CD4-positive, alpha-beta T cell treated with Interleukin-4 for 1 hour (primary cell): ENCODE results near the gene MPC1L.
"Not testable (repeated sequence)": the region's sequence is repeated elsewhere in the genome, so short reads cannot be mapped to it uniquely, and the experiment has no call there.

Source experiments
- DNase-seq, 2 donors: peaks; one replicate each; pipeline ENCODE4 v3.0.0-alpha.2; 2020 to 2022

MPC1L gene

GRCh38 chrX:40623139-40623536 is at the start of gene MPC1L:
Gene MPC1L, plus strand, starts transcription at chrX:40623428. Its CDS starts 138 bp downstream, at chrX:40623566.
- DNase-seq = no peak

GRCh38 chrX:40573763-40574162 is 49.5 kb upstream of the MPC1L start:
- DNase-seq = peak; percentile 33 to 50

- DNase-seq = not testable (repeated sequence)
Observed at GRCh38 chrX:40575411-40575810, 47.8 kb upstream of the MPC1L start.

- DNase-seq = no peak
Observed at GRCh38 chrX:40576291-40576690, 46.9 kb upstream of the MPC1L start.

DNA sequence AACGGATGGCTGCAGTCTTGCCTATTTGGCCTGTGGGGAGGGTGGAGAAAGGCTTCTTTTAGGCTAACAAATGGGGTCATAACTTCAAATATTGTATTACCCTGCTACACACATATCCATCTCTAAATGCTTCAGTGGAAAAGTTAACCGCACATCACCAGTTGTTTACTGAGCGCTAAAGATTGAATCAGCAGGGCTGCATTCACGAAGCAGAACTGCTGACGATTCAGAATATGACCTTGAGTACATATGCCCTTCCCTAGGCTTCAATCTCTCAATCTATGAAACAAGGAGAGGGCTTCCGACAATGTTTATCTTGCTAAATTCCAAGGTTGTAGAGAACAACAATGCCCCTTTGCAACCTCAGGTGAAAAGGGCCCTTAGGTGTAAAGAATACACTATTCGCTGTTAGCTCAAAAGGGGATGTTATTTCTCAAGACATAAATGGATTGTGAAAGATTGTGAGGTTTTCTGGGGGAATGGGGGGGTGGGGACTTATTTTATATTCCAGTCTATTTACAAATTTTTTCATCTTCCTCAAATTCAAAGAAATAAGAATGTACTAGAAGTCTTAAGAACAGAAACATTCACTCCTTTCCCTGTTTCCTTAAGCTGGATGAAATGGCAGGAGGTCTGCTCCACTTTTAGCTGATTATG is 45.1 kb upstream of the MPC1L start:
- DNase-seq = no peak

GRCh38 chrX:40579141-40579540 is 44.1 kb upstream of the MPC1L start:
- no peak for DNase-seq

DNA sequence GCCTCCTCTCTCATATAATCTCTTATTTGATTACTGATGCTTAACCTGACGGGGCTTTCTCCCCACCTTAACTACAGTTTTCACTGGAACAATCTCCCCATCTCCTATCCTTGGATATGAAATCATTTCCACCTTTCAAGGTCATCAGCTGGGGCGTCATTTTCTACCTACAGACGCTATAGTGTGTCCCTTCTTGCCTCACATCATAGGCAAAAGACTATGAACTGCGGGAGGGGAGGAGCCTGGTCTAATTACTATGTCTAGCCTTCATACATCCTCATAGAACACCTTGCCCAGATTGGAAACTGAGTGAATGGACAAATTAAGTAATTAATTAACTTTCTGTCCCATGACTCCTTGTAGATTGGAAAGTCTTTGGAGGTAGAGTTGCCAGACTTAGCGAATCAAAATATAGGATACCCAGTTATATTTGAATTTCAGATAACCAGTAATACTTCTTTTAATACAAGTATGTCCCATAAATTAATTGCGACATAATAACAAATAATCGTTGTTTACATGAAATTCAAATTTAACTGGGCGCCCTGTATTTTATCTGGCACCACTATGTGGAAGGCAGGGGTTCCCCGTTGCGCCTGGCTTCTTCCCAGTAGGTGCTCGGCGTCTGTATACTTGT is 43.2 kb upstream of the MPC1L start:
- peak in 1 of 2 donors; percentile 8 for DNase-seq

DNA sequence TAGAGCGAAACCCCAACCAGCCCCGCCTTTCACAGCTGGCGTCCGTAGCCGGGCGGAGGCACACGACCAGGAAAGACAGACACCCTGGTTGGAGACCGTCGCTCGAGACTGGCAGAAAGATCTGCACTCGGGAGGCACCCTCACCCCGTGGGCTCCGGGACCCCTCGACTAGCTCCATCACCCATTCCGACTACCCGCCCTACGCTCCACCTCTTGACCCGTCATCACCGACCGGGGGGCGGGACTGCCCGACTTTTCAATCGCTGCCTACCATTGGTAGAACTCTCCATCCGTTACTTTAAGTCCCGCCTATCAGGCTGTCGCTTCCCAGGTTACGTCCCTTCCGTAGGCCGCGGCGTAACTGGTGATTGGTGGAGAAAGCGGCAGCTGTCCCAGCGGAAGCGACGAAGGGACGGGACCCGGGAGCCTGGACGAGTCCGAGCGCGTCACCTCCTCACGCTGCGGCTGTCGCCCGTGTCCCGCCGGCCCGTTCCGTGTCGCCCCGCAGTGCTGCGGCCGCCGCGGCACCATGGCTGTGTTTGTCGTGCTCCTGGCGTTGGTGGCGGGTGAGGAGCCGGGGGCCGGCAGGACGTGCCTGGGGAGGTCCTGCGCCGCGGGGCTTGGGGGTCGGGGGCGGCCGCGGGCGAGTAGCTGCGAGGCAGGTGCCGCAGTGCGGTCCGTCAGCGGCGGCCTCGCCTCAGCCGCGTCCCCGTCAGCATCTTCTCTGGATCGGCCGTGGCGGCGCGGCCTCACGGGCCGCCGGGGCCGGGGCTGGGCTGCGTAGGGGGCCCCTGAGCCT is 42.5 kb upstream of the MPC1L start, which contains the start of gene ATP6AP2:
ATP6AP2 (plus strand) TSS at position 434 of the 799 bp plus-strand sequence; CDS start at position 530, 96 bp downstream.
- DNase-seq = peak; percentile 94

DNA sequence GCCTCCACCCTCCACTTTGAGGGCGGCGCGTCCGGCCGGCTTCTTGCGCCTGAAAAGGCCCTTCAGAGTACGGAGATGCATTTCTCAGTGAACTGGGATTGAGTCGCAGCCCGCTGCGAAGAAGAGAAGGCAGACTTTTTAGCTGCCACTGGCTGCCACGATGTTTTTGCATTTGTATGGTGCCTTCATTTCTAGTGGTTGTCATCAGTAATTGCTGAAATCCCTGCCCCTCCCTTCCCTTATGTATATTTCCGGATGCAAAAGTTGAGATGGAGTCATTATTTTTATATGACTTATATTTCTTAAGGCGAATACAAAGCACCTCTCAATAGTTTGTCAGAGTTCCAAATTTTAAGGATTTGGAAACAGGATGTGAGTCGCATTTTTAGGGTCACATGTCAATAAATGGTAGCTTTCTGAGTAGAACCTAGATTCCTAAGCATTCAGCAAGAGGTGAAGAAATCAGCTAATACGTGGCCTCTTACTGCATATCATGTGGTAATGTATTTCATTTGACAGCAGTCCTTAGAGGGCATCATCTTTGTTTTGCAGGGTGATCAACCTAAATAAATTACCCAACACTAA is 41.8 kb upstream of the MPC1L start:
- peak in 1 of 2 donors; percentile 35 for DNase-seq

DNA sequence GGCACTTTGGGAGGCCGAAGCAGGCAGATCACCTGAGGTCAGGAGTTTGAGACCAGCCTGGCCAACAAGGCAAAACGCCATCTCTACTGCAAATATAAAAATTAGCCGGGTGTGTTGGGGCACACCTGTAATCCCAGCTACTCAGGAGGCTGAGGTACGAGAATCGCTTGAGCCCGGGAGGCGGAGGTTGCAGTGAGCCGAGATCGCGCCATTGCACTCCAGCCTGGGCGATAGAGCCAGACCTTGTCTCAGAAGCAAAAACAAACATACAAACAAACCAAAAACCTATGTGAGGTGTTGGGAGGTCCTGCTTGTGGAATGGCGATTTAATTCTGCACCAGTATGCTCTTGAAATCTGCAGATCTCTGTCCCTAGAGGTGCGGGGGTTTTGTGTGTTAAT is 41.0 kb upstream of the MPC1L start:
- not testable (repeated sequence) for DNase-seq

GRCh38 chrX:40582811-40583210 is 40.4 kb upstream of the MPC1L start:
- DNase-seq = no peak

- not testable (repeated sequence) for DNase-seq
Observed at GRCh38 chrX:40587623-40588022, 35.6 kb upstream of the MPC1L start.

DNA sequence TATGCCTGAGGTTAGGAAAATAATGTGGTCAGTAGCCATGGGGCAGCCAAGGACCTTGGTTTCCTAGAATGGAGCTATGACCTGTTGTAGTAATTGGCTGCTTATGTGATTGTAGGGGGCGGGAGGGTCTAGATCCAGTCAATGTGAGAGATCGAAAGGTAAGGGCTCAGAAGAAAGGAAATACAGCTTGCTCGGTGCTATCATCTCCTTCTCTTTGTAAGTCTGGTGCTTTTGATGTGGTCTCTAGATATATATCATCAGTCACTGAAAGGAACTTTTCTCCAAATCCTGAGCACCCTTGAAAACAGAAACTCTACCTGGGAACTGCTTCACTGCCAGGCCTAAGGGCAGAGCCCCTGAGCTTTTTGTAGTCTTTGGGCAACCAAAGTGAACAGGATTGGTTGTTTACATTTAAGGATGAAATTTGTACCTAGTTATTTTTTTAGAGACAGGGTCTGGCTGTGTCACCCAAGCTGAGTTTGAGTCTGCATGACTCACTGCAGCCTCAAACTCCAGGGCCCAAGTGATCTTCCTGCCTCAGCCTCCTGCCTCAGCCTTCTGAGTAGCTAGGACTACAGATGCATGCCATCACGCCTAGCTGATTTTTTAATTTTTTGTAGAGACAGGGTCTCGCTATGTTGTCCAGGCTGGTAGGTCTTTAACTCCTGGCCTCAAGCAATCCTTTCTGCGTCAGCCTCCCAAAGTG is 33.5 kb upstream of the MPC1L start:
- DNase-seq = peak; percentile 18 to 53

- DNase-seq = no peak
Observed at GRCh38 chrX:40603446-40603845, 19.8 kb upstream of the MPC1L start.

DNA sequence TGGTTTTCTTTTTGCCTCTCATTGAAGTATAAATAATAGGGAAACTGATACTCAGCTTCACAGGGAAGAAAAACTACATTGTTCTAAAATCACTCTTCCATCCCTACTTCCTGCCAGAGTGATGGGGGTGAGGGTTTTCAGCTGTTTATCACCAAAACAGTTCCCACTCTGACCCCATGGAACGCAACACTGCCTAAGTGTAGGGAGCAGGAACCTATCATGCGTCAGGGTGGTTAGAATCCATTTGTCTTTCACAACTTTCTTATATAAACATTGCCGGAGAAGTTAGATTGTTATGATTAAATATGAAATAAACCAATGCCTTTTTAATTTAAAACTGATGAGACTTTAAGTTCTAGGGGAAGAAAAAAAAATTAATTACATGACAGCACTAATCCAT is 15.8 kb upstream of the MPC1L start:
- no peak for DNase-seq

GRCh38 chrX:40612511-40612910 is 10.7 kb upstream of the MPC1L start:
- DNase-seq = no peak

DNA sequence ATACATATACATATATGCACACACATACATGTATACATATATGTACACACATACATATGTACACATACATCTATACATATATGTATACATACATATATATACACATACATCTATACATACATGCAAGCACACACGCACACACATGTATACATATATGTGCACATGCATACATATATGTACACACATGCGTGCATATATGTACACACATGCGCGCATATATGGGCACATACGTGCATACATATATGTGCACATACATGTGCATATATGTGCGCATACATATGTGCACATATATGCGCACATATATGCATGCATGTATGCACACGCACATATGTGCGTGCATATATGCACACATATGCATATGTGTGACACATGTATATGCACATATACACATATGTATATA is 7.3 kb upstream of the MPC1L start:
- no peak for DNase-seq

DNA sequence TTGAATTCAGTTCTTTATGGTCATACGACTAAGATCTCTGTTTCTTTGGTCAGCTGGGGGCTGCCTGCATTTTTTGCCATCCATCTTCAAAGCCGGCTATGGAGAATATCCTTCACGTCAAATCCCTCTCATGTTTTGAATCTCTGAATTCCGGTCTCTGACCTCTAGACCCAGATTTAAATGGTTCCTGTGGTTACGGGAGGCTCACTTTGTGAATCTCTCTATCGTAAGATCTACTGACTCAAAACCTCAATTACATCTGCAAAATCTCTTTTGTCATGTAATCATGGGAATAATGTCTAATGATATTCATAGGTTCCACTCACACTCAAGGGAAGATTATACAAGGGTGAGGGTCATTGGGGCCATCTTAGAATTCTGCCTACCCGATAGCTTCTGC is 5.7 kb upstream of the MPC1L start:
- no peak for DNase-seq

DNA sequence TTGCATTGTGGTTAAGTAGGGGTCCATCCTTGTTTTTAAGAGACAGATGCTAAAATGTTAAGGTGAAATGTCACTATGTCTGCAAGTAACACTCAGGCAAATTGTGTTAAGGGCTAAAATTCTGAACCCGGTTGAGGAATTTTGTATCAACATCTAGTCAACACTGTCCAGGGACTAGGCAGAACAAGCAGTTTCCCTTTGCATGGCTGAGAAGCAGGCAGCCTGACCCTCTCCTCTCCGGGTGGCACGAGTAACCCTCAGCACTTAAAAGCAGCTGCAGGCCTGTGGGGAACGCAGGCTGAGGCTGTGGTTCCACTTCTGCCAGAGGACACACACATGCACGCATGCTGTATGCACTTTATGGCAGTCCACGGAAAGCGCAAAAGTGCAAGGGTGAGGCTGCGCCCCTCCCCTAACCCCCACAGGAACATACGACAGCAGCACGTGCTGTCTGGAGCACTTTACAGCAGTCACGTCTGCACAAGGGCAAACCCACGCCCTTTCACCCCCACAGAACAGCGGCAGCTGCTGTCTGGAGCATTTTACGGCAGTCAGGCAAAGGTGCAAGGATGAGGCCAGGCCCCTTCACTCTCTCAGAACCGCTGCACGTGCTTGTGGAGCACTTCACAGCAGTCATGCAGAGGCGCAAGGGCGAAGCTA is 619 bp upstream of the MPC1L start:
- DNase-seq = no peak

- no peak for DNase-seq
Observed at GRCh38 chrX:40623665-40624064, 437 bp downstream of the MPC1L start.

- DNase-seq = no peak
Observed at GRCh38 chrX:40625294-40625693, 2.1 kb downstream of the MPC1L start.

DNA sequence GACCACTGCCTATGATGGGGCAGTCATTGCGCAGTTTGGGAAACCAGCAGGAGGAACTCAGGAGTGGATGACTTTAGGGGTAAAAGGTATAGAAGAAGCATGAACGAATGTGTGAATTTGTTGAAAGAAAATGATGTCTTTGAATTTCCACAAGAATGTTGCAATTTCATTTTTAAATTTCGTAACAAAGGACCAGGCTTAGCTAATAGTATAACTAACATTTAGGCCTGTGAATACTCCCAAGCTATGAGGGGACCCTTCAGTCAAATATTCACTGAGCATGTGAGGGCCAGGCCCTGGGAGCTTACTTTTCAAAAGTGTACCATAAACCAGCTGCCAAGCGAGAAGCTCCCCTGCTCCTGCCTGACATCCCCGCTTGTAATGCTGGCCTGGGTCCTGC is 5.3 kb downstream of the MPC1L start:
- no peak for DNase-seq
